Activated CD4-positive, alpha-beta T cell treated with anti-CD3 and anti-CD28 coated beads for 48 hours (primary cell): ENCODE data around the gene XPO4.
"Not testable (repeated sequence)": the region's sequence is repeated elsewhere in the genome, so short reads cannot be mapped to it uniquely, and the experiment has no call there.

Source experiments
- DNase-seq: peaks from one replicate; pipeline ENCODE4 v3.0.0-alpha.2; 2020

XPO4 gene

GRCh38 chr13:20902438-20903163 lies at the start of gene XPO4:
XPO4 (minus strand) TSS chr13:20902746; CDS start chr13:20902738, 8 bp downstream.
- DNase-seq = peak; percentile 87

- not testable (repeated sequence) for DNase-seq
These were observed 45.5 kb upstream of the XPO4 start for GRCh38 chr13:20948001-20948400.

DNA sequence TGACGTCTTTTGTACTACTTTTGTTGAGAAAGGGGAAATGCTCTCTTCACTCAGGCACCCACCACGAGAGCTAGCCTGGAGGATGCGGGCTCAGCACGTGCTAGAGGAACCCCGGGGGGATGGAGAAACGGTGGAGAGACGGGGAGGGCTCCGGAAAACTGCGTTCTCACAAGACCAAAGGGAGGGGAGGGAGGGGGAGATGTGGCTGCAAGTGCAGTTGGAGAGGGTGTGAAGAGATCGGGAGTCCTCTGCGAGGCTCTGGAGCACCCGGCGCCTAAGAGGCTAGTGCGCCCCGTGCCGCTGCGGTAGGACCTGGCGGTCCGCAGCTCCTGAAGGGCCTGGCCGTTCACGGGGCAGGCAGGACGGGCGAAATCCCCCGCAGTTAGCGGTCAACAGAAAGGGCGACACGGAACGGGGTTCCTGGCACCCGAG lies 43.4 kb upstream of the XPO4 start:
- no peak for DNase-seq

DNA sequence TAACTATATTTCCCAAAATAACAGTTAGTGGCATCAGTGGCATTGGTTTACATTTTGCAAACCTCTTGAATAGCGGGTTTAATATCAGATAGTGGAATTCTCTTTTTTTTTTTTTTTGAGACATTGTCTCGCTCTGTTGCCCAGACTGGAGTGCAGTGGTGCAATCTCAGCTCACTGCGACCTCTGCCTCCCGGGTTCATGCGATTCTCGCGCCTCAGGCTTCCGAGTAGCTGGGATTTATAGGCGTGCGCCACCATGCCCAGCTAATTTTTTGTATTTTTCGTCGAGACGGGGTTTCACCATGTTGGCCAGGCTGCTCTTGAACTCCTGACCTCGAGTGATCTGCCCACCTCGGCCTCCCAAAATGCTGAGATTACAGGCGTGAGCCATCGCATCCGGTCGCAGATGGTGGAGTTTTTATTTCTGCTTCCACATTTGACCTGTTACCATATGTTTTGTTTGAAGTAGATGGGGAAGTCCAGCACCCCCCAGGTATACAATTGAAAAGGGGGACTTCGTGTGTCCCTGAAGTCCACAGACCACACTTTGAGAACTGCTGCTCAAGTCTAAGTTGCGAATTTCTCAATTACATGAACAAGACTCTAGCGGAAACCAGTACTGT lies 40.5 kb upstream of the XPO4 start:
- no peak for DNase-seq

- not testable (repeated sequence) for DNase-seq
These were observed 38.0 kb upstream of the XPO4 start for GRCh38 chr13:20940511-20940910.

- DNase-seq = no peak
These were observed 37.5 kb upstream of the XPO4 start for GRCh38 chr13:20940083-20940482.

GRCh38 chr13:20939662-20940061 lies 37.1 kb upstream of the XPO4 start:
- no peak for DNase-seq

GRCh38 chr13:20938302-20938701 lies 35.8 kb upstream of the XPO4 start:
- no peak for DNase-seq

DNA sequence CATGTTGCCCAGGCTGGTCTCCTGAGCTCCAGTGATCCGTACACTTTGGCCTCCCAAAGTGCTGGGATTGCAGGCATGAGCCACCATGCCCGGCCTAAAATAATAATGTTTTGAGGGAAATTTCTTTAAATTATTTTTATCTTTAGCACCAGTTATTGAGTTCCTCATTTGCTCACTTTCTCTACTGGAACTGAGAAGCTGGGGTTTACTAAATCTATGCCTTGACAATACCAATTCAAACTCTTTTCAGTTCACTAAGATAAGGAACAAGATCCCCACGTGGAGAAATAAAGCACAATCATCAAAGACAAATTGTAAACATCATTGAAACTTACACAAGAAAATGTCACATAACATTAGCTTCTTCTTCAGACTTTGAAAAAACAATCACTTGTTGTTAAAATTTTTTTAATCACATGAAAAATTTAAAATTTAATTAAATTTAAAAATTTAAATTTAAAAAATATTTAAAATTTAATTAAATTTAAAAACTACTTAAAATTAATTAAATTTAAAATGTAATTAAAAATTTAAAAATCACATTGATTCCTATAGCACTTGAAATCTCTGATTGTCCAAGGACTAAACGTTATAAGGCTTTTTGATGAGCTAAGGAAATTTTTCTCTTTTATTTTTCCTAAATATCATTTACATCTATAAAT lies 25.2 kb upstream of the XPO4 start:
- DNase-seq = no peak

DNA sequence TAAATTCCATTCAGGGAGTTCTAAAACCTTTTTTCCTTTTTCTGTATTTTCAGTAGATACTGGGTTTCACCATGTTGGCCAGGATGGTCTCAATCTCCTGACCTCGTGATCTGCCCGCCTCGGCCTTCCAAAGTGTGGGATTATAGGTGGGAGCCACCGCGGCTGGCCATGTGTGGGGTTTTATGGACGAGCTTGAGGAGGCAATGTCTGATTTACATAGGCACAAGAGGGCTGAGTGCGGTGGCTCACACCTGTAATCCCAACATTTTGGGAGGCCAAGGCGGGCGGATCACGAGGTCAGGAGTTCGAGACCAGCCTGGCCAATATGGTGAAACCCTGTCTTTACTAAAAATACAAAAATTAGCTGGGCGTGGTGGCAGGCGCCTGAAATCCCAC lies 22.8 kb upstream of the XPO4 start:
- DNase-seq = not testable (repeated sequence)

- peak; percentile 82 for DNase-seq
These were observed 22.3 kb upstream of the XPO4 start for GRCh38 chr13:20924758-20925394.

DNA sequence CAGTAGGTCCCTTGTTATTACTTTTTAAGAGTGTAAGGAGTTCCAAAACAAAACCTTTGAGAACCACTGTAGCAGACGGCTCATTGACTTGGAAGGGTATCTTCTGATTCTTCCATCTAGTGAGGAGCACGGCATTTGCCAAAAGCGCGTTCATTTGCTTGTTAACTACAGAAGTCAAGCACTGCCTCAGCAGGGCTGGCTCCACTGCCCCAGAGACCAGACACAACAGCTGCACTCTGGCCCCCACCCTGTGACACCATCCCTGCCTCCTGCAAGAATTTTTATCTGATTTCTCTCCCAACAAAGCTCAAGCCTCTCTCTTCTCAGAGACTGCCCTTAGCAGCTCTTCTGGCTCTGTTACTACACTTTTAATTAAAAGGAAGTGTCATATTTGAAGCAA lies 20.7 kb upstream of the XPO4 start:
- no peak for DNase-seq

DNA sequence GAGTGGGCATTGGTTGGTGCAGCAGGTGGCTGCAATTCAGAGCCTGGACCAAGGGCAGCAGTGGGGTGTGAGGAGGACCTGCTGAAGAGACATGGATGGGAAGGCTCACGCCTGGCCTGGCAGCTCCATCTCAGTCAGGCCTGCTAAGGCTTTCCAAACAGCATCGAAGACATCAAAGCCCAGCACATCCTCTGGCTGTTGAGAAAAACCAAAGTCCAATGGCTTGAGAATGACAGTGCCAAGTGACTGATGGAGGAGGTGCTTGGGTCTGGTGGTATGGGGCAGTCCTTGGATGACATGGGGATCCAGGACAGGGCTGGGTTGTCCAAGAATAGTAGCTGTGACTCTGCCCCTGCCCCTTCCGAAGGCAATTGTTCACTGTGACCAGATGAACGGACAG lies 19.0 kb upstream of the XPO4 start:
- no peak for DNase-seq

- DNase-seq = not testable (repeated sequence)
These were observed 13.1 kb upstream of the XPO4 start for GRCh38 chr13:20915676-20916075.

DNA sequence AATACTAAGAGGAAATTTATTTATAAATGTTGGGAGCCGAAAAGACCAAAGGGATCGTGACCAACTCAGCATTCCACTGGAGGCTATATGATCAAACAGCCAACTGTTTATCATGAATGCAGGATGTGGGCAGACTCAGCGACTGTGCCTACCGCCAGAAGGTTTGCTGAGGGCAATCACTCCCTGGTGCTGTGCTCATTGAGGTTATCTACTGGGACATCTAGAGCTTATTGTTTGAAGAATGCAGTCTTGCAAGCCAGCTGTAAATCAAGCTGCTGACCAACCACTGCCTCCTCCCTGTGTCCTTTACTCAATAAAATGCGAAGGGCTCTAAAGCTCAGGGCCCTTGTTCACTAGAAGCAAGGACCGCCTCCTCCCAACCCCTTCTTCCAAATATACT lies 8.5 kb upstream of the XPO4 start:
- DNase-seq = no peak

DNA sequence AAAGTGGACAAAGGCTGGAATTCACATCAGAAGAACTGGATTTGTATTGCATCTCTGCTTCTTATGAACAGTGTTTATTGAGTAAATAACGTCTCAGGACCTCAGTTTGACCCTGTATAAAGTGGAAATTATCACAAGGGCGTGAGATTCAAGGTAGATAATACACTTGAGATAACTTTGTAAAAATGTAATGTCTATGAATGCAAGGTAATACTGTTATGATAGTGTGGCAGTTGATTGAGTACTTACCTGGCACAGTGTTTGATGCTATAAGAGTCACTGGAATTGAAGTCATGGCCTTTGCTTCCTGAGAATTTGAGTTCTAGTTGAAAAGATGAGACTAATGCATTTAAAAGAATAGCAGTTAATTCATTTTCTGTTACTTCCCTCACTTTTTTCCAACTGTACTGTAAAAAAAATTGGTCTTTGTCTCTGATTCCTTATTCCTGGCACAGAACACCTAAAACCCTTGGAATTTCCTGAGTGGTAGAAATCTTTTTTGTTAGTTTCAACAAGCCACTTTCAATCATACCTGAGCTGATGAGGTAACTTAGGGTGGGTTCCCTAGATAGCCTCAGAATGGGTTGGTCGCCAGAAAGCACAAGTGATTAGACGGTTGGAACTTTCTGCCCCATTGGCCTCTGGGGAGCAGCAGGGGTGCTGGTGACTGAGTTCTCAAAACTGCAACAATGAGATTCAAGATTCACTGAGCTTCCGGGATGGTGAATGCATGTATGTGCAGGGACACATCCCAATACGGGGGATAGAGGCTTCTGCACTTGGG lies 6.4 kb upstream of the XPO4 start:
- DNase-seq = no peak

GRCh38 chr13:20904908-20905307 lies 2.4 kb upstream of the XPO4 start:
- no peak for DNase-seq

DNA sequence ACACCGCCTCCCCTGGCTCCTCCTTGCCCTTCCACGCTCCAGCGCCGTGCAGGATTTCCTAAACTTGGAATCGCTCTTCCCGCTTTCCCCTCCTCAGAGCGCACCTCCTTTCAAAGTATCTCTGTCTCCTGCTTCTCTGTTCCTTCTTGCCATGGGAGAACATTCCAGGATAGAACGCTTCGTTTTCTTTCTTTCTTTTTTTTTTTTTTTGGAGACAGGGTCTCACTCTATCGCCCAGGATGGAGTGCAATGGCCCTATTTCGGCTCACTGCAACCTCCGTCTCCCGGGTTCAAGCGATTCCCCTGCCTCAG lies 574 bp upstream of the XPO4 start:
- no peak for DNase-seq

DNA sequence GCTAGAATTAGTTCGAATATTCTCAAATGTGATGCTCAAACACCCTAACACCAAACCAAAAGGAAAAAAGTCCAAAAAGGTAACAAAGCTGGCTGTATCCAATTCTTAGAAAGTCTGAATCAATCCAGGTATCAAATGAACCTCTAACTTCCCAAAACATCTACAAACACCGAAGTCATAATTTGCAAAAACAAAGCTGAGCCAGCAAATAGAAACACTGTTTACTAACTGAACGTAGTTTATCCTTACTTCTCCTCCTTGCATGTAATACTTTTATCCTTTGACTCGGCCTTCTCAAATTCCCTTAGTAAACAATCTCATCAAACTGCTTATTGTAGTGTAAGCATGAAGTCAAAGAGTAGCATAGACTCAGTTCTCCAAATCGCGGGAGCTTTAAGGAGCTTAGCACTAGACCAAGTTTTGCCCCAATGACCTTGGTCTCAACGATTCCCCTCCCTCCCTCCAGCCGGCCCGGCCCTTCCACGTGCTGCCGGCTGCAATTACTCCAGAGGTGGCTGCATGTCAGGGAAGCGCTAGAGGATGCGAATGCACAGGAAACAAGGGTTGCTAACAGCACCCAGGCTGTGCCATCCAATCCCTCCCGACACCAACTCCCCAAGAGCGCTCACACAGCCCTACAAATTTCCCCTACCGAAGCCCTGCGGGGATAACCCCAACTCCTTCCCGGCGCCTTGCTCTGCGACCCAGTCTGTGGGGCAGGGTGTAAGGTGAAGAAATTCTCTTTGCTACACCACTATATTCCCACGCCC lies 693 bp downstream of the XPO4 start:
- peak; percentile 46 for DNase-seq

- no peak for DNase-seq
These were observed 8.3 kb downstream of the XPO4 start for GRCh38 chr13:20894245-20894644.

DNA sequence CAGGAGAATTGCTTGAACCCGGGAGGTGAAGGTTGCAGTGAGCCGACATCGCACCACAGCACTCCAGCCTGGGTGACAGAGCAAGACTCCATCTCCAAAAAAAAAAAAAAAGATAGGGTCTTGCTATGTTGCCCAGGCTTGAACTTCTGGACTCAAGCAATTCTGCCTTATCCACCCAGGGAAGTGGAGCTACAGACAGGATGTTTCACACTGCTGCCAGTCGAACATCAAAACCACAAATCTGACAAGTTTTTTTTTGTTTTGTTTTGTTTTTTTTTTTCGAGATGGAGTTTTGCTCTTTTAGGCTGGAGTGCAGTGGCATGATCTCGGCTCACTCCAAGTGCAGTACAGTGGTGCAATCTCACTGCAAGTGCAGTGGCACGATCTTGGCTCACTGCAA lies 10.8 kb downstream of the XPO4 start:
- DNase-seq = no peak

- no peak for DNase-seq
These were observed 11.5 kb downstream of the XPO4 start for GRCh38 chr13:20891034-20891433.
